Mesenchymal stem cell (in vitro differentiated cells and primary cell): ENCODE data around the gene MYLK.
A peak's percentile ranks its signal among the peaks of the same experiment; 100 is the strongest.

Experiments used
- DNase-seq: peaks from one replicate; pipeline ENCODE4 v3.0.0-alpha.2; 2013
- H2AFZ ChIP-seq: one replicate; pipeline ENCODE4 v1.6.1; 2013; ENCODE audit warnings: low read depth, mild to moderate bottlenecking, control low read depth, inconsistent platforms, low read length, moderate library complexity
- H2AK5ac ChIP-seq: 2 replicates; pipeline ENCODE4 v1.6.1; 2013; ENCODE audit warnings: low read length, moderate library complexity, mild to moderate bottlenecking, inconsistent platforms; ENCODE audit not compliant: severe bottlenecking
- H2BK120ac ChIP-seq: one replicate; pipeline ENCODE4 v1.6.1; 2013; ENCODE audit warnings: low read depth, mild to moderate bottlenecking, inconsistent platforms, low read length, moderate library complexity
- H2BK12ac ChIP-seq, 2 experiments: one replicate each; pipeline ENCODE4 v1.6.1; 2013; ENCODE audit warnings: inconsistent platforms in 2 of 2, low read length in 2 of 2, mild to moderate bottlenecking in 2 of 2, moderate library complexity in 2 of 2, control low read depth in 1 of 2
- H2BK15ac ChIP-seq: one replicate; pipeline ENCODE4 v1.6.1; 2013; ENCODE audit warnings: mild to moderate bottlenecking, low read depth, inconsistent platforms; ENCODE audit not compliant: poor library complexity, severe bottlenecking
- H2BK5ac ChIP-seq: 2 replicates; pipeline ENCODE4 v1.6.1; 2013; ENCODE audit warnings: low read depth, mild to moderate bottlenecking, low read length, control low read depth, inconsistent platforms; ENCODE audit not compliant: poor library complexity, severe bottlenecking
- H3K14ac ChIP-seq, 2 experiments: one replicate each; pipeline ENCODE4 v1.6.1; 2013; ENCODE audit warnings: inconsistent platforms in 2 of 2, low read length in 2 of 2, control low read depth in 1 of 2, mild to moderate bottlenecking in 1 of 2, moderate library complexity in 1 of 2
- H3K18ac ChIP-seq, 2 experiments: one replicate each; pipeline ENCODE4 v1.6.1; 2013; ENCODE audit warnings: inconsistent platforms in 2 of 2, low read length in 2 of 2, control low read depth in 1 of 2, low read depth in 1 of 2, mild to moderate bottlenecking in 1 of 2
- H3K23ac ChIP-seq, 2 experiments: one replicate each; pipeline ENCODE4 v1.6.1; 2013; ENCODE audit warnings: inconsistent platforms in 2 of 2, low read length in 2 of 2, mild to moderate bottlenecking in 2 of 2, moderate library complexity in 2 of 2, control low read depth in 1 of 2
- H3K27ac ChIP-seq: 2 replicates; pipeline ENCODE4 v1.5.1; 2013; ENCODE audit warnings: mild to moderate bottlenecking, moderate library complexity, low read length, control low read depth, inconsistent platforms; ENCODE audit not compliant: poor library complexity, severe bottlenecking
- H3K27me3 ChIP-seq, 2 experiments: 2 replicates each; pipeline versions ENCODE4 v1.6.1 to v1.7.0; 2013; ENCODE audit warnings: low read length in 2 of 2, mild to moderate bottlenecking in 2 of 2, moderate library complexity in 2 of 2, control low read depth in 1 of 2, inconsistent platforms in 1 of 2; ENCODE audit not compliant: control insufficient read depth in 1 of 2, insufficient read depth in 1 of 2
- H3K36me3 ChIP-seq, 2 experiments: 2 replicates each; pipeline versions ENCODE4 v1.6.1 to v1.7.0; 2013; ENCODE audit warnings: low read length in 2 of 2, control low read depth in 1 of 2, inconsistent platforms in 1 of 2, low read depth in 1 of 2, mild to moderate bottlenecking in 1 of 2; ENCODE audit not compliant: insufficient read depth in 2 of 2, control insufficient read depth in 1 of 2
- H3K4ac ChIP-seq, 2 experiments: one replicate each; pipeline ENCODE4 v1.6.1; 2013; ENCODE audit warnings: inconsistent platforms in 2 of 2, low read length in 2 of 2, mild to moderate bottlenecking in 2 of 2, moderate library complexity in 2 of 2, control low read depth in 1 of 2, low read depth in 1 of 2
- H3K4me1 ChIP-seq: 2 replicates; pipeline ENCODE4 v1.6.1; 2013; ENCODE audit warnings: low read depth, low read length, control low read depth; ENCODE audit not compliant: control insufficient read depth, insufficient read depth
- H3K4me2 ChIP-seq: 2 replicates; pipeline ENCODE4 v1.6.1; 2013; ENCODE audit warnings: low read length, mild to moderate bottlenecking, inconsistent platforms; ENCODE audit not compliant: poor library complexity, severe bottlenecking
- H3K4me3 ChIP-seq, 2 experiments: 2 replicates each; pipeline versions ENCODE4 v1.5.1 to v1.7.0; 2013; ENCODE audit warnings: low read length in 2 of 2, mild to moderate bottlenecking in 2 of 2, control low read depth in 1 of 2, low read depth in 1 of 2; ENCODE audit not compliant: insufficient read depth in 1 of 2
- H3K79me1 ChIP-seq: replicated peaks from 2 replicates; pipeline ENCODE4 v1.6.1; 2013; ENCODE audit warnings: mild to moderate bottlenecking, control low read depth, low read length, inconsistent platforms; ENCODE audit not compliant: poor library complexity, severe bottlenecking
- H3K9ac ChIP-seq: 2 replicates; pipeline ENCODE4 v1.7.0; 2013; ENCODE audit warnings: mild to moderate bottlenecking, low read length, moderate library complexity
- H3K9me3 ChIP-seq: 2 replicates; pipeline ENCODE4 v1.7.0; 2013; ENCODE audit warnings: mild to moderate bottlenecking, low read length; ENCODE audit not compliant: control insufficient read depth
- H4K8ac ChIP-seq: one replicate; pipeline ENCODE4 v1.6.1; 2013; ENCODE audit warnings: inconsistent platforms, mild to moderate bottlenecking, low read length, moderate library complexity
- H4K91ac ChIP-seq: one replicate; pipeline ENCODE4 v1.6.1; 2013; ENCODE audit warnings: mild to moderate bottlenecking, low read length, inconsistent platforms
- WGBS: methylation state at CpG from one replicate; pipeline ENCODE4 v1.1.7; 2013; ENCODE audit warnings: mixed read lengths; 5-methylcytosine and 5-hydroxymethylcytosine counted together

MYLK gene

GRCh38 chr3:123791417-123791816 is 92.7 kb downstream of the MYLK start:
- H4K8ac ChIP-seq, result no peak overlapping the region
- no peak overlapping the region for H3K9ac ChIP-seq
- H3K36me3 ChIP-seq, result peaks cover 41 to 53% of the 10 kb centered on the region in 2 experiments
- peak; percentile 79 for DNase-seq
- no peak overlapping the region for H3K4me3 ChIP-seq
- 17% methylated on average over 2 of the region's 3 CpGs for WGBS
- peak overlapping the region in 1 of 2 experiments; percentile 76 for H2BK12ac ChIP-seq
- no peak overlapping the region for H2BK15ac ChIP-seq
- no peak overlapping the region for H2AK5ac ChIP-seq
- no peak overlapping the region for H2BK5ac ChIP-seq
- H3K14ac ChIP-seq, result no peak overlapping the region
- H3K4me2 ChIP-seq, result no peak overlapping the region
- H3K4me1 ChIP-seq, result peaks cover 16% of the 10 kb centered on the region
- H3K27me3 ChIP-seq, result no peaks in the 10 kb centered on the region
- no peak overlapping the region for H3K18ac ChIP-seq
- no peak overlapping the region for H2AFZ ChIP-seq
- H3K4ac ChIP-seq, result peak overlapping the region in 1 of 2 experiments; percentile 63
- no peaks in the 10 kb centered on the region for H3K9me3 ChIP-seq
- H4K91ac ChIP-seq, result no peak overlapping the region
- peak overlapping the region; percentile 27 for H3K27ac ChIP-seq
- H3K23ac ChIP-seq, result no peak overlapping the region
- peak overlapping the region; percentile 83 for H2BK120ac ChIP-seq
- peaks cover 33% of the 10 kb centered on the region for H3K79me1 ChIP-seq

GRCh38 chr3:123791073-123791370 is 93.1 kb downstream of the MYLK start:
- Histone ChIP-seq H3K4me1 (peaks cover 16% of the 10 kb centered on the region), H4K91ac (peak overlapping the region; percentile 48), H3K4me3 (no peak overlapping the region), H2AFZ (no peak overlapping the region), H3K14ac (no peak overlapping the region), H3K27ac (no peak overlapping the region), H3K79me1 (peaks cover 34% of the 10 kb centered on the region), H3K9me3 (no peaks in the 10 kb centered on the region), H2BK5ac (no peak overlapping the region), H3K36me3 (peaks cover 41 to 54% of the 10 kb centered on the region in 2 experiments), H2AK5ac (no peak overlapping the region), H3K4me2 (no peak overlapping the region), H2BK12ac (peak overlapping the region; percentile 59 to 76), H3K27me3 (no peaks in the 10 kb centered on the region), H3K18ac (peak overlapping the region; percentile 55 to 67), H2BK15ac (no peak overlapping the region), H3K4ac (peak overlapping the region in 1 of 2 experiments; percentile 55), H4K8ac (peak overlapping the region; percentile 83), H3K9ac (no peak overlapping the region), H2BK120ac (peak overlapping the region; percentile 83), H3K23ac (no peak overlapping the region)
- DNase-seq, result no peak
- 32% methylated on average over 3 of the region's 3 CpGs for WGBS

- Histone ChIP-seq H4K91ac (peak overlapping the region; percentile 91), H3K27ac (no peak overlapping the region), H2AFZ (no peak overlapping the region), H2BK120ac (peak overlapping the region; percentile 83), H3K18ac (peak overlapping the region; percentile 67 to 69), H3K36me3 (peaks cover 41 to 54% of the 10 kb centered on the region in 2 experiments), H3K4me2 (no peak overlapping the region), H3K4ac (peak overlapping the region; percentile 45 to 55), H3K4me1 (peaks cover 15% of the 10 kb centered on the region), H2BK12ac (peak overlapping the region; percentile 61 to 90), H2BK5ac (no peak overlapping the region), H3K4me3 (no peak overlapping the region), H3K23ac (no peak overlapping the region), H3K79me1 (peaks cover 33% of the 10 kb centered on the region), H3K27me3 (no peaks in the 10 kb centered on the region), H3K9ac (no peak overlapping the region), H2BK15ac (no peak overlapping the region), H3K9me3 (no peaks in the 10 kb centered on the region), H2AK5ac (peak overlapping the region; percentile 52), H3K14ac (no peak overlapping the region), H4K8ac (peak overlapping the region; percentile 83)
- WGBS, result 60% methylated on average over 9 of the region's 9 CpGs
- peak; percentile 74 for DNase-seq
These were observed 93.7 kb downstream of the MYLK start for GRCh38 chr3:123790254-123791072.

- Histone ChIP-seq H3K9me3 (no peaks in the 10 kb centered on the region), H3K9ac (no peak overlapping the region), H4K8ac (peak overlapping the region; percentile 16), H3K14ac (no peak overlapping the region), H3K4me2 (no peak overlapping the region), H2BK15ac (no peak overlapping the region), H2BK5ac (no peak overlapping the region), H3K36me3 (peaks cover 41 to 54% of the 10 kb centered on the region in 2 experiments), H2AFZ (no peak overlapping the region), H4K91ac (peak overlapping the region; percentile 91), H3K79me1 (peaks cover 34% of the 10 kb centered on the region), H3K4ac (no peak overlapping the region), H2BK120ac (no peak overlapping the region), H3K23ac (no peak overlapping the region), H3K27ac (no peak overlapping the region), H2BK12ac (peak overlapping the region; percentile 61 to 90), H3K4me3 (no peak overlapping the region), H3K18ac (peak overlapping the region; percentile 22 to 69), H2AK5ac (peak overlapping the region; percentile 52), H3K27me3 (no peaks in the 10 kb centered on the region), H3K4me1 (peaks cover 15% of the 10 kb centered on the region)
- 1% methylated on average over 5 of the region's 5 CpGs for WGBS
- peak; percentile 95 for DNase-seq
These were observed 94.4 kb downstream of the MYLK start for GRCh38 chr3:123789760-123790159.
